ENCODE measurements around the gene RILPL2. TPM values are rescaled to one million over a fixed set of nuclear protein-coding genes. Genes with fewer than 3 reads are reported as not detected.
"Not testable (repeated sequence)": the region's sequence is repeated elsewhere in the genome, so short reads cannot be mapped to it uniquely, and the experiment has no call there.

RILPL2 gene
- total and polyA plus RNA-seq, 2 donors: 3.9 to 7.8 TPM

- H3K27me3 ChIP-seq (ENCODE audit: control insufficient read depth in 2 of 2, insufficient read depth in 1 of 2, low read length in 1 of 2): no peaks in the 10 kb centered on the region
- no peak overlapping the region for H3K4me3 ChIP-seq (ENCODE audit: low read length in 2 of 2)
- no peak for DNase-seq (ENCODE audit: low read depth in 6 of 9, low spot score in 9 of 9)
- peaks cover 0 to 7% of the 10 kb centered on the region in 2 donors for H3K4me1 ChIP-seq (ENCODE audit: control insufficient read depth in 2 of 2, insufficient read depth in 2 of 2, low read length in 2 of 2)
- no peaks in the 10 kb centered on the region for H3K36me3 ChIP-seq (ENCODE audit: control insufficient read depth in 2 of 2, insufficient read depth in 2 of 2, low read length in 1 of 2)
- H3K9me3 ChIP-seq (ENCODE audit: control insufficient read depth in 2 of 2, insufficient read depth in 1 of 2, low read length in 1 of 2): no peaks in the 10 kb centered on the region
- WGBS: 98% methylated on average over 11 of the region's 11 CpGs
- H3K27ac ChIP-seq (ENCODE audit: low read depth in 1 of 2, low read length in 1 of 2): no peak overlapping the region
Observed at GRCh38 chr12:123478069-123478468, 41.6 kb upstream of the RILPL2 start.

GRCh38 chr12:123475246-123475703, 38.8 kb upstream of the RILPL2 start:
- Histone ChIP-seq H3K36me3 (ENCODE audit: control insufficient read depth in 2 of 2, insufficient read depth in 2 of 2, low read length in 1 of 2) (peaks cover 12 to 18% of the 10 kb centered on the region in 2 donors), H3K4me1 (ENCODE audit: control insufficient read depth in 2 of 2, insufficient read depth in 2 of 2, low read length in 2 of 2) (peaks cover 0 to 4% of the 10 kb centered on the region in 2 donors), H3K9me3 (ENCODE audit: control insufficient read depth in 2 of 2, insufficient read depth in 1 of 2, low read length in 1 of 2) (peaks cover 0 to 3% of the 10 kb centered on the region in 2 donors), H3K27me3 (ENCODE audit: control insufficient read depth in 2 of 2, insufficient read depth in 1 of 2, low read length in 1 of 2) (no peaks in the 10 kb centered on the region), H3K4me3 (ENCODE audit: low read length in 2 of 2) (no peak overlapping the region), H3K27ac (ENCODE audit: low read depth in 1 of 2, low read length in 1 of 2) (peak overlapping the region in 1 of 2 donors; percentile 21)
- no peak for DNase-seq (ENCODE audit: low read depth in 6 of 9, low spot score in 9 of 9)
- 95% methylated on average over 15 of the region's 15 CpGs for WGBS

- no peak overlapping the region for H3K4me3 ChIP-seq (ENCODE audit: low read length in 2 of 2)
- WGBS: 93% methylated on average over 13 of the region's 13 CpGs
- H3K27me3 ChIP-seq (ENCODE audit: control insufficient read depth in 2 of 2, insufficient read depth in 1 of 2, low read length in 1 of 2): no peaks in the 10 kb centered on the region
- H3K4me1 ChIP-seq (ENCODE audit: control insufficient read depth in 2 of 2, insufficient read depth in 2 of 2, low read length in 2 of 2): peaks cover 0 to 4% of the 10 kb centered on the region in 2 donors
- H3K27ac ChIP-seq (ENCODE audit: low read depth in 1 of 2, low read length in 1 of 2): peak overlapping the region in 1 of 2 donors; percentile 19
- peak in 1 of 9 donors; percentile 15 for DNase-seq (ENCODE audit: low read depth in 6 of 9, low spot score in 9 of 9)
- H3K9me3 ChIP-seq (ENCODE audit: control insufficient read depth in 2 of 2, insufficient read depth in 1 of 2, low read length in 1 of 2): peaks cover 0 to 3% of the 10 kb centered on the region in 2 donors
- H3K36me3 ChIP-seq (ENCODE audit: control insufficient read depth in 2 of 2, insufficient read depth in 2 of 2, low read length in 1 of 2): peaks cover 12 to 18% of the 10 kb centered on the region in 2 donors
Observed at GRCh38 chr12:123474485-123475245, 38.2 kb upstream of the RILPL2 start.

GRCh38 chr12:123472438-123472849, 36.0 kb upstream of the RILPL2 start:
- peaks cover 0 to 4% of the 10 kb centered on the region in 2 donors for H3K4me1 ChIP-seq (ENCODE audit: control insufficient read depth in 2 of 2, insufficient read depth in 2 of 2, low read length in 2 of 2)
- WGBS: 97% methylated on average over 12 of the region's 12 CpGs
- H3K4me3 ChIP-seq (ENCODE audit: low read length in 2 of 2): no peak overlapping the region
- no peak for DNase-seq (ENCODE audit: low read depth in 6 of 9, low spot score in 9 of 9)
- H3K27me3 ChIP-seq (ENCODE audit: control insufficient read depth in 2 of 2, insufficient read depth in 1 of 2, low read length in 1 of 2): no peaks in the 10 kb centered on the region
- H3K27ac ChIP-seq (ENCODE audit: low read depth in 1 of 2, low read length in 1 of 2): no peak overlapping the region
- H3K36me3 ChIP-seq (ENCODE audit: control insufficient read depth in 2 of 2, insufficient read depth in 2 of 2, low read length in 1 of 2): peaks cover 12 to 20% of the 10 kb centered on the region in 2 donors
- H3K9me3 ChIP-seq (ENCODE audit: control insufficient read depth in 2 of 2, insufficient read depth in 1 of 2, low read length in 1 of 2): peaks cover 0 to 3% of the 10 kb centered on the region in 2 donors

- H3K4me1 ChIP-seq (ENCODE audit: control insufficient read depth in 2 of 2, insufficient read depth in 2 of 2, low read length in 2 of 2): peaks cover 0 to 4% of the 10 kb centered on the region in 2 donors
- H3K4me3 ChIP-seq (ENCODE audit: low read length in 2 of 2): no peak overlapping the region
- WGBS: 96% methylated on average over 8 of the region's 8 CpGs
- H3K27me3 ChIP-seq (ENCODE audit: control insufficient read depth in 2 of 2, insufficient read depth in 1 of 2, low read length in 1 of 2): no peaks in the 10 kb centered on the region
- peaks cover 0 to 3% of the 10 kb centered on the region in 2 donors for H3K9me3 ChIP-seq (ENCODE audit: control insufficient read depth in 2 of 2, insufficient read depth in 1 of 2, low read length in 1 of 2)
- peaks cover 16 to 24% of the 10 kb centered on the region in 2 donors for H3K36me3 ChIP-seq (ENCODE audit: control insufficient read depth in 2 of 2, insufficient read depth in 2 of 2, low read length in 1 of 2)
- H3K27ac ChIP-seq (ENCODE audit: low read depth in 1 of 2, low read length in 1 of 2): no peak overlapping the region
- no peak for DNase-seq (ENCODE audit: low read depth in 6 of 9, low spot score in 9 of 9)
Observed at GRCh38 chr12:123471374-123472068, 35.0 kb upstream of the RILPL2 start.

GRCh38 chr12:123469978-123470377, 33.5 kb upstream of the RILPL2 start:
- 98% methylated on average over 2 of the region's 2 CpGs for WGBS
- Histone ChIP-seq H3K27ac (ENCODE audit: low read depth in 1 of 2, low read length in 1 of 2) (no peak overlapping the region), H3K4me3 (ENCODE audit: low read length in 2 of 2) (no peak overlapping the region), H3K9me3 (ENCODE audit: control insufficient read depth in 2 of 2, insufficient read depth in 1 of 2, low read length in 1 of 2) (peaks cover 0 to 3% of the 10 kb centered on the region in 2 donors), H3K4me1 (ENCODE audit: control insufficient read depth in 2 of 2, insufficient read depth in 2 of 2, low read length in 2 of 2) (peaks cover 0 to 4% of the 10 kb centered on the region in 2 donors), H3K27me3 (ENCODE audit: control insufficient read depth in 2 of 2, insufficient read depth in 1 of 2, low read length in 1 of 2) (no peaks in the 10 kb centered on the region), H3K36me3 (ENCODE audit: control insufficient read depth in 2 of 2, insufficient read depth in 2 of 2, low read length in 1 of 2) (peaks cover 28 to 37% of the 10 kb centered on the region in 2 donors)
- no peak for DNase-seq (ENCODE audit: low read depth in 6 of 9, low spot score in 9 of 9)

GRCh38 chr12:123468786-123469185, 32.3 kb upstream of the RILPL2 start:
- WGBS: 72% methylated on average over 1 of the region's 1 CpG
- H3K9me3 ChIP-seq (ENCODE audit: control insufficient read depth in 2 of 2, insufficient read depth in 1 of 2, low read length in 1 of 2): peaks cover 0 to 3% of the 10 kb centered on the region in 2 donors
- peaks cover 29 to 44% of the 10 kb centered on the region in 2 donors for H3K36me3 ChIP-seq (ENCODE audit: control insufficient read depth in 2 of 2, insufficient read depth in 2 of 2, low read length in 1 of 2)
- H3K4me3 ChIP-seq (ENCODE audit: low read length in 2 of 2): no peak overlapping the region
- no peak for DNase-seq (ENCODE audit: low read depth in 6 of 9, low spot score in 9 of 9)
- no peaks in the 10 kb centered on the region for H3K4me1 ChIP-seq (ENCODE audit: control insufficient read depth in 2 of 2, insufficient read depth in 2 of 2, low read length in 2 of 2)
- H3K27me3 ChIP-seq (ENCODE audit: control insufficient read depth in 2 of 2, insufficient read depth in 1 of 2, low read length in 1 of 2): no peaks in the 10 kb centered on the region
- H3K27ac ChIP-seq (ENCODE audit: low read depth in 1 of 2, low read length in 1 of 2): no peak overlapping the region

GRCh38 chr12:123465084-123465483, 28.6 kb upstream of the RILPL2 start:
- no peaks in the 10 kb centered on the region for H3K9me3 ChIP-seq (ENCODE audit: control insufficient read depth in 2 of 2, insufficient read depth in 1 of 2, low read length in 1 of 2)
- no peaks in the 10 kb centered on the region for H3K27me3 ChIP-seq (ENCODE audit: control insufficient read depth in 2 of 2, insufficient read depth in 1 of 2, low read length in 1 of 2)
- H3K27ac ChIP-seq (ENCODE audit: low read depth in 1 of 2, low read length in 1 of 2): no peak overlapping the region
- H3K4me1 ChIP-seq (ENCODE audit: control insufficient read depth in 2 of 2, insufficient read depth in 2 of 2, low read length in 2 of 2): no peaks in the 10 kb centered on the region
- whole genome bisulfite sequencing: 96% methylated on average over 4 of the region's 4 CpGs
- peaks cover 16 to 33% of the 10 kb centered on the region in 2 donors for H3K36me3 ChIP-seq (ENCODE audit: control insufficient read depth in 2 of 2, insufficient read depth in 2 of 2, low read length in 1 of 2)
- no peak overlapping the region for H3K4me3 ChIP-seq (ENCODE audit: low read length in 2 of 2)
- DNase-seq (ENCODE audit: low read depth in 6 of 9, low spot score in 9 of 9): no peak

- peaks cover 16 to 31% of the 10 kb centered on the region in 2 donors for H3K36me3 ChIP-seq (ENCODE audit: control insufficient read depth in 2 of 2, insufficient read depth in 2 of 2, low read length in 1 of 2)
- DNase-seq (ENCODE audit: low read depth in 6 of 9, low spot score in 9 of 9); H3K27ac ChIP-seq (ENCODE audit: low read depth in 1 of 2, low read length in 1 of 2); H3K27me3 ChIP-seq (ENCODE audit: control insufficient read depth in 2 of 2, insufficient read depth in 1 of 2, low read length in 1 of 2); H3K9me3 ChIP-seq (ENCODE audit: control insufficient read depth in 2 of 2, insufficient read depth in 1 of 2, low read length in 1 of 2); H3K4me3 ChIP-seq (ENCODE audit: low read length in 2 of 2); H3K4me1 ChIP-seq (ENCODE audit: control insufficient read depth in 2 of 2, insufficient read depth in 2 of 2, low read length in 2 of 2): not testable (repeated sequence)
- 99% methylated on average over 11 of the region's 11 CpGs for WGBS
Observed at GRCh38 chr12:123463174-123463573, 26.7 kb upstream of the RILPL2 start.
